GM19351 (cell line): ENCODE results near the gene TSPAN4.

Experiments used
- ATAC-seq: cut with Tn5 transposase; IDR thresholded peaks from one replicate; pipeline ENCODE4 v1.9.1; 2021; ENCODE audit warnings: mild to moderate bottlenecking, moderate library complexity; ENCODE audit not compliant: unreplicated experiment

The TSPAN4 gene

DNA sequence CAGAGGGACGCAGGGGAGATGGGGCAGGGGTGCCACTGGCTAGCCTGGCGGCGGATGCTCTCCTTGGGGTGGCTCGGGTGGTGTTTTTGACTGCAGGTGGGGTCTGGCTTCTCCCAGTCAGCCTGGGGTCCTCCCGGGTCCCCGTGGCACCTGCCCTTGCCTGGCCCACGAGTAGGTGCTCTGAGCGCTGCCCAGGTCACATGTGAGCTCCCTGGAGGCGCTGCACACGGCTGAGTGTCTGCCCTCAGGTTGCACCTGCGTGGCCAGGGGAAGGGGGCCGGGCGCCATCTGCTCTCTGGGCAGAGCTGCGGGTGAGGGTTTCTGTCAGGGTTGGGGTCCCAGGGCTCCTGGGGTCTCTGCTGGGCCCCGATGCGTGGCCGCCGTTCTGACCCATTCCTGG lies 5.2 kb downstream of the TSPAN4 start:
- no peak for ATAC-seq

- peak; percentile 49 for ATAC-seq
Observed at GRCh38 chr11:848380-848931, 5.8 kb downstream of the TSPAN4 start.

DNA sequence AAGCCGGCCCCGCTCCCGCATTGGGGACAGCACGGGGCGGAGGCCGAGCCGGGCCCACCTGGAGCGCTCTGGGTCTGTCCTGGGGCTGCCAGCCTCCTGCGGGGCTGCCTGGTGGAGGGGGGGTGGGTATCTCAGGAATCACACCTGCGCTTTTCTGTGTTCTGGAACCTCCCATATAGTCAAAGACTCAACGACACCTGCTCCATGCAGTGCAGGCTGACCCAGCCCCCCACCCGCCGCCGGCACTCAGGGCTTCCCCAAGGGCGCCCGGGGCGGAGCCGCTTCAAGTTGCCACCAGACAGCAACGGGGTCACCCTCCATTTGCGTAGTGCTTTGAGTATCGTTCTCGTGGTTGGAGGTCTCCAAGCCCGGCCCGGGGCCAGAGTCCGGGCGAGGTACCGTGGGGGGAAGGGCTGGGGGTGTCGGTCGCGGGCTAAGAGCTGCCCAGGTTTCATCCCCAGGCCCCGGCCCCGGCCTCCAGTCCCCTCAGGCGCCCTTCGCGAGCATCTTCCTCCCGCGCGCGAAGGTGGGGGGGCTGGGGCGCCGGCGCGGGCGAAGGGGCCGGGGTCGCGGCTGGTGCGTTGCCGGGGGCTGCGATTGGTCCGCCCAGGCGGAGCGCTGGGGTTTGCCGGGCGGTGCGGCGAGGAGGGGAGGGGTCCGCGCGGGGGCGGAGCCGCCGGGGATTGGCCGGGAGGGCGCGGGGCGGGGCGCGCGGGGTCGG lies 6.6 kb downstream of the TSPAN4 start:
- no peak for ATAC-seq

DNA sequence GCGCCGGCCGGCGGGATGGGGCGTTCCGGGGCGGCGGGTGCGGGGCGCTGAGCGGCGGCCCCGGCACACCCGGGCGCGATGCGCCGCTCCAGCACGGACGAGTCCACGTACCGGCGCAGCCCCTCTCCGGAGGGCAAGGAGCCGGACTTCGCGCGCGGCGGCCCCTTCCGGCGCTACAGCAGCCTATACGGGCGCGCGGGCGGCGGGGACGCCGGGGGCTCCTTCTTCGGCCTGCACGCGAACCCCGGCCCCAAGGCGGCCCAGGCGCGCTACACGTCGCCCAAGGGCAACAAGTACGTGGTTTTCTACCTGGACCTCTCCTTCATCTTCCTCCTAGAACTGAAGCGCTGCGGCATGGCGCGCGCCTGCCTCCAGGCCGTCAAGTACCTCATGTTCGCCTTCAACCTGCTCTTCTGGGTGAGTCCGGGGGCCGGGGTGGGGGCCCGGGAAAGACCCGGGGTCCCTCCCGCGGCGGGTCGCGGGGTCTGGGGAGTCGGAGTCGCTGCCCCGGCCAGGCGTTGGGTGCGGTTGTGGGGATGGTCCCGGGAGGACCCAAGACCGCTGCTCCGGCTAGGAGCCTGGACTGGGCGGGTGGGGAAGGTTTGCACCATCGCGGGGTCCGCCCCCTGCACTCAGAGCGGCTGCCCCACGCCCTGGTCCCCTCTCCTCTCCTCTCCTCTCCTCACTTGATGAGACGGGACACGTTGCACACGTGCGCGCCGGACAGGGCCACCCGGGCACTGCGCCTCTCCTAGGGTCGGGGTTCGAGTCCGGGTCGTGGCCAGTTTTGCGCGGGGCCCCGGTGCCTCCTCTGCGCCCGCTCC lies 7.5 kb downstream of the TSPAN4 start:
- ATAC-seq: no peak

- ATAC-seq: no peak
Observed at GRCh38 chr11:850775-851763, 8.4 kb downstream of the TSPAN4 start.

GRCh38 chr11:852762-853161 lies 10.1 kb downstream of the TSPAN4 start:
- ATAC-seq: no peak

- ATAC-seq: no peak
Observed at GRCh38 chr11:853682-854448, 11.2 kb downstream of the TSPAN4 start.

- ATAC-seq: no peak
Observed at GRCh38 chr11:854601-855329, 12.1 kb downstream of the TSPAN4 start.

DNA sequence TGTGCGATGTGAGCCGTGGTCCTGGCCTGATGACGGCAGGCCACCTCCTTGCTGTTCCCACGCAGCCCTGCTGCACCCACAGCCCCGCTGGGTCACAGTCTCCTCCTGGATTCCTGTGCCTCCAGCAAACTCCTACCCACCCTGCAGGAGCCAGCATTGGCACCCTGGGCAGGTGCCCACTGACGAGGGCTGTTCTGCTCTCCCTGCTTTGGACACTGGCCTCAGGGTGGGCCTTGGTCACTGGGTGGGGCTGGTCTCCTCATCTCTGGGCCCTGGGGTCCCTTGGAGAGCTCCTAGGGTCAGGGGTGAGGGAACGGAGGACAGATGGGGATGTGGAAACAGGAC lies 12.7 kb downstream of the TSPAN4 start:
- no peak for ATAC-seq

GRCh38 chr11:855796-856195 lies 13.1 kb downstream of the TSPAN4 start:
- no peak for ATAC-seq

DNA sequence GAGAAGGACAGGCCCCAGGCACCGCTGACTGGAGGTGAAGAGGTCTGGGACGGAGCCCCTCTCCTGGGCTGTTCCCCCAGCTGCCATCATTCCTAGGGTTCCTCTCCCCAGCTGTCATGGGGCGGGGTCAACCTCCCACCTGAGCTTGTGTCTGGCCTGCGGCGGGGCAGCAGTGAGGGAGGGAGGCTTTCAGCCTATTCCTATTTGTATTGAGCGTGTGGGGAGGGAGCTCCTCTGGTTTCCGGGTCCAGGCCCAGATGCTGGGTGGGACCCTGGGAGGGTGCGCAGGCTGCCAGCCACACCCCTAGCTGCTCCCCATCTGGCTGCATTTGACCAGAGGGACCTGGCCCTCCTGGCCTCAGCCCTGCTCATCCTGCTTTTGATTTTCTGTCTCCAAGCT lies 13.7 kb downstream of the TSPAN4 start:
- ATAC-seq: no peak

- no peak for ATAC-seq
Observed at GRCh38 chr11:858053-858761, 15.6 kb downstream of the TSPAN4 start.

DNA sequence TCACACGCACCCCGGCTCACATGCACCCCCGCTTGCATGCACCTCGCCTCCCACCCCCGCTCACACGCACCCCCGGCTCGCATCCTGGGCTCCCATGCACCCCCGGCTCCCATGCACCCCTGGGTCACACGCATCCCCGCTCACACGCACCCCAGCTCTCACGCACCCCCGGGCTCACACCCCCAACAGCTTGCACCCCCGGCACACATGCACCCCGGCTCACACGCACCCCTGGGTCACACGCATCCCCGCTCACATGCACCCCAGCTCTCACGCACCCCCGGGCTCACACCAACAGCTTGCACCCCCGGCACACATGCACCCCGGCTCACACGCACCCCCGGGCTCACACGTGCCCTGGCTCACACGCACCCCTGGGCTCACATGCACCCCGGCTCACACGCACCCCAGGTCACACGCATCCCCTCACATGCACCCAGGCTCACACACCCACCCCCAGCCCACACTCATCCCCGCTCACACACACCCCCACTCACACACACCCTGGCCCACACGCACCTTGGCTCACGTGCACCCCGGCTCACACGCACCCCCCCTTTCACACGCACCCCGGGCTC lies 16.2 kb downstream of the TSPAN4 start:
- no peak for ATAC-seq

GRCh38 chr11:859394-860131 lies 16.9 kb downstream of the TSPAN4 start:
- no peak for ATAC-seq

GRCh38 chr11:860234-861104 lies 17.8 kb downstream of the TSPAN4 start:
- ATAC-seq: no peak

GRCh38 chr11:861105-861479 lies 18.4 kb downstream of the TSPAN4 start:
- ATAC-seq: no peak

DNA sequence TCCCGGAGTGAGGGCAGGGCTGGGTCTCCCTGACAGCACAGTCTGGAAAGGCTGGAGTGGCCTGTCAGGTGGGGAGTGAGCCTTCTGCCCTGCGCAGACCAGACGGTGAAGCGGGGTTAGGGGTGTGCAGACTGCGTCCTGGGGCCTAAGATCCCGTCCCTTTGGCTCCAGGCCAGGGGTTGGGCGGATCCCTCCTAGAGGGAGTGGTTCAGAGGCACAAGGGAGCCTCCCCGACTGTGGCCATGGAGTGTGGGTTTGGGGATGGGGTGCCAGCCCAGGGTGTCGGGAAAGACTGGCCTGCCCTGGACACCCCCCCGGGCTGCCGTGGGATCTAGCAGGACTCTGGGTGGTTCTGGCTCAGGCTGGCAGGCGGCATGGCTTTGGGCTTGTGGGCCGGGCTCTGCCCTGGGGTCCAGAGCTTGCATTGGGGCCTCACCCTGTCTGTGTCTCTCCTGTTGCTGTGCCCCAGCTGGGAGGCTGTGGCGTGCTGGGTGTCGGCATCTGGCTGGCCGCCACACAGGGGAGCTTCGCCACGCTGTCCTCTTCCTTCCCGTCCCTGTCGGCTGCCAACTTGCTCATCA lies 19.5 kb downstream of the TSPAN4 start:
- ATAC-seq: no peak
